GM23338 (cell line): Measurements from ENCODE around the gene PRPS2. TPM values are rescaled to one million over a fixed set of nuclear protein-coding genes. Genes with fewer than 3 reads are reported as not detected.

Source experiments
- ATAC-seq: fragments of 200-7000 bp; cut with Tn5 transposase; 3 replicates; pipeline ENCODE4 v1.9.1; 2020
- DNase-seq: peaks from one replicate; pipeline ENCODE4 v3.0.0-alpha.2; 2015; ENCODE audit warnings: low spot score
- H2AFZ ChIP-seq: fragments of 200-600 bp; sonication (generic); 2 replicates; pipeline ENCODE4 v1.8.0; 2016; ENCODE audit warnings: antibody characterized with exemption, mild to moderate bottlenecking, moderate library complexity
- H3F3A ChIP-seq: fragments of 200-600 bp; sonication (generic); replicated peaks from 2 replicates; pipeline ENCODE4 v1.8.0; 2017; ENCODE audit warnings: antibody characterized with exemption, mixed run types, low read depth
- H3K27ac ChIP-seq: fragments of 200-600 bp; sonication (generic); 2 replicates; pipeline ENCODE4 v1.6.1; 2016; ENCODE audit warnings: low read depth
- H3K27me3 ChIP-seq: fragments of 200-600 bp; sonication (generic); 2 replicates; pipeline ENCODE4 v1.8.0; 2016; ENCODE audit warnings: mild to moderate bottlenecking, mixed run types, moderate library complexity; ENCODE audit not compliant: insufficient read depth
- H3K36me3 ChIP-seq: fragments of 200-600 bp; sonication (generic); 2 replicates; pipeline ENCODE4 v1.8.0; 2016; ENCODE audit warnings: mild to moderate bottlenecking; ENCODE audit not compliant: insufficient read depth
- H3K4me1 ChIP-seq: fragments of 200-600 bp; sonication (generic); 2 replicates; pipeline ENCODE4 v1.8.0; 2016; ENCODE audit warnings: mild to moderate bottlenecking, moderate library complexity; ENCODE audit not compliant: insufficient read depth
- H3K4me2 ChIP-seq: fragments of 200-600 bp; sonication (generic); 2 replicates; pipeline ENCODE4 v1.7.1; 2017; ENCODE audit warnings: mixed run types
- H3K4me3 ChIP-seq: fragments of 200-600 bp; sonication (generic); 2 replicates; pipeline ENCODE4 v1.6.1; 2016; ENCODE audit warnings: mixed run types
- H3K79me2 ChIP-seq: fragments of 200-600 bp; sonication (generic); replicated peaks from 2 replicates; pipeline ENCODE4 v1.8.0; 2017; ENCODE audit warnings: mild to moderate bottlenecking; ENCODE audit not compliant: insufficient read depth
- H3K9me2 ChIP-seq: fragments of 200-600 bp; sonication (generic); 2 replicates; pipeline ENCODE4 v1.8.0; 2017; ENCODE audit not compliant: insufficient read depth
- H4K20me1 ChIP-seq: fragments of 200-600 bp; sonication (generic); replicated peaks from 2 replicates; pipeline ENCODE4 v1.8.0; 2017; ENCODE audit warnings: mild to moderate bottlenecking; ENCODE audit not compliant: insufficient read depth
- H3K27ac Mint-ChIP-seq: 2 replicates; pipeline ENCODE4 v1.8.0; 2020; ENCODE audit warnings: inconsistent platforms, mild to moderate bottlenecking, moderate library complexity, mixed read lengths
- H3K27me3 Mint-ChIP-seq: 3 replicates; pipeline ENCODE4 v1.8.0; 2022; ENCODE audit warnings: low read depth, mild to moderate bottlenecking, moderate library complexity, mixed read lengths, inconsistent platforms; ENCODE audit not compliant: insufficient read depth, poor library complexity
- H3K36me3 Mint-ChIP-seq: 3 replicates; pipeline ENCODE4 v1.8.0; 2021; ENCODE audit warnings: low read depth, mild to moderate bottlenecking, inconsistent platforms, moderate library complexity, mixed read lengths
- H3K4me1 Mint-ChIP-seq: 3 replicates; pipeline ENCODE4 v1.8.0; 2020; ENCODE audit warnings: mild to moderate bottlenecking, inconsistent platforms, mixed read lengths
- H3K4me3 Mint-ChIP-seq: 3 replicates; pipeline ENCODE4 v1.8.0; 2021; ENCODE audit warnings: moderate library complexity, mild to moderate bottlenecking, inconsistent platforms, mixed read lengths
- H3K9me3 Mint-ChIP-seq: 3 replicates; pipeline ENCODE4 v1.8.0; 2020; ENCODE audit warnings: moderate library complexity, mild to moderate bottlenecking, inconsistent platforms, mixed read lengths
- CREB1 ChIP-seq: fragments of 250-450 bp; sonication (Bioruptor Pico); IDR thresholded peaks from 2 replicates; pipeline ENCODE4 v1.5.0; 2020; ENCODE audit warnings: low read depth, mild to moderate bottlenecking, moderate library complexity
- CTCF ChIP-seq, 2 experiments: fragments of 200-600 bp in 1 of 2; sonication (generic) in 1 of 2; conservative IDR thresholded peaks; 2 replicates each; pipeline versions ENCODE4 v1.5.1 to v1.6.1; 2016 to 2017; ENCODE audit warnings: antibody characterized with exemption in 2 of 2, low read depth in 2 of 2, mild to moderate bottlenecking in 2 of 2, moderate library complexity in 1 of 2
- EZH2phosphoT487 ChIP-seq: fragments of 200-600 bp; sonication (generic); IDR thresholded peaks from one replicate; pipeline ENCODE4 v1.8.1; 2018; ENCODE audit warnings: antibody characterized with exemption; ENCODE audit not compliant: unreplicated experiment
- JUNB ChIP-seq: IDR thresholded peaks from one replicate; pipeline ENCODE4 v1.6.1; 2016; ENCODE audit warnings: antibody characterized with exemption; ENCODE audit not compliant: unreplicated experiment
- NANOG ChIP-seq: IDR thresholded peaks from 2 replicates; pipeline ENCODE4 v1.6.1; 2016; ENCODE audit warnings: antibody characterized with exemption, borderline replicate concordance
- STAT1 ChIP-seq: IDR thresholded peaks from one replicate; pipeline ENCODE4 v1.6.1; 2016; ENCODE audit warnings: antibody characterized with exemption; ENCODE audit not compliant: unreplicated experiment
- ZNF114 ChIP-seq: fragments of 250-450 bp; sonication (Bioruptor Pico); IDR thresholded peaks from 2 replicates; pipeline ENCODE4 v1.5.0; 2020; ENCODE audit warnings: mild to moderate bottlenecking, moderate library complexity
- ZNF331 ChIP-seq: fragments of 250-450 bp; sonication (Bioruptor Pico); IDR thresholded peaks from 2 replicates; pipeline ENCODE4 v1.5.0; 2020; ENCODE audit warnings: low read depth, mild to moderate bottlenecking, moderate library complexity
- ZNF462 ChIP-seq: fragments of 250-450 bp; sonication (Bioruptor Pico); IDR thresholded peaks from 2 replicates; pipeline ENCODE4 v1.5.0; 2020; ENCODE audit warnings: mild to moderate bottlenecking, moderate library complexity
- polyA plus RNA-seq: library from polyadenylated mRNA; unstranded; fragments of >200 nt; fragmentation: Nextera tagmentation; extraction: Ambion mirVana; gene quantifications from 2 replicates; pipeline ENCODE4 v1.2.1, GENCODE V29; 2016
- total RNA-seq: library from RNA; depleted of rRNA; stranded (reverse); fragments of >200 nt; shearing (Covaris generic); gene quantifications from 2 replicates; pipeline ENCODE4 v1.2.3, GENCODE V29; 2014
- TF ChIP-seq, protein P1 (sequence below): IDR thresholded peaks from one replicate; pipeline ENCODE4 v1.6.1; 2018; ENCODE audit warnings: antibody characterized with exemption; ENCODE audit not compliant: unreplicated experiment

Gene PRPS2
- total and polyA plus RNA-seq, 2 experiments from 2014 or later = 46.4 to 49.3 TPM

DNA sequence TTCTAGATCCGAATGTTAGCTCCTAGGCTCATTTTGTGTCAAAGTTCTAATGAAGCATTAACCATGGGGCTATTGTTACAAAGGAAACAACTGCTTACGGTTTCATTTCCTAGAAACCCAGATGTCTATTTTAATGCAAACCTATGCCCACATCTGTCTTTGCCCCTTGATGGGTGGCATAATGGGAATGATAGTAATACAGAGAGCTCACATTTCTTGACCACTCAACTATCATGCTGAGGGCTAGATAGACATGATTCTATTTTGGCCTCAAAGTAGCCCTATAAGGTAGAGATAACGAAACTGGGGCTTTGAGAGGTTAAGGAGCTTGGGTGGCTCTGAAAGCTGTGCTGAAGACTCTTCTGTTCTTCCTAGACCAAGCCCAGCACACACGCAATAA is 77.5 kb downstream of the PRPS2 start (continued):
- TF ChIP-seq, protein P1, sequence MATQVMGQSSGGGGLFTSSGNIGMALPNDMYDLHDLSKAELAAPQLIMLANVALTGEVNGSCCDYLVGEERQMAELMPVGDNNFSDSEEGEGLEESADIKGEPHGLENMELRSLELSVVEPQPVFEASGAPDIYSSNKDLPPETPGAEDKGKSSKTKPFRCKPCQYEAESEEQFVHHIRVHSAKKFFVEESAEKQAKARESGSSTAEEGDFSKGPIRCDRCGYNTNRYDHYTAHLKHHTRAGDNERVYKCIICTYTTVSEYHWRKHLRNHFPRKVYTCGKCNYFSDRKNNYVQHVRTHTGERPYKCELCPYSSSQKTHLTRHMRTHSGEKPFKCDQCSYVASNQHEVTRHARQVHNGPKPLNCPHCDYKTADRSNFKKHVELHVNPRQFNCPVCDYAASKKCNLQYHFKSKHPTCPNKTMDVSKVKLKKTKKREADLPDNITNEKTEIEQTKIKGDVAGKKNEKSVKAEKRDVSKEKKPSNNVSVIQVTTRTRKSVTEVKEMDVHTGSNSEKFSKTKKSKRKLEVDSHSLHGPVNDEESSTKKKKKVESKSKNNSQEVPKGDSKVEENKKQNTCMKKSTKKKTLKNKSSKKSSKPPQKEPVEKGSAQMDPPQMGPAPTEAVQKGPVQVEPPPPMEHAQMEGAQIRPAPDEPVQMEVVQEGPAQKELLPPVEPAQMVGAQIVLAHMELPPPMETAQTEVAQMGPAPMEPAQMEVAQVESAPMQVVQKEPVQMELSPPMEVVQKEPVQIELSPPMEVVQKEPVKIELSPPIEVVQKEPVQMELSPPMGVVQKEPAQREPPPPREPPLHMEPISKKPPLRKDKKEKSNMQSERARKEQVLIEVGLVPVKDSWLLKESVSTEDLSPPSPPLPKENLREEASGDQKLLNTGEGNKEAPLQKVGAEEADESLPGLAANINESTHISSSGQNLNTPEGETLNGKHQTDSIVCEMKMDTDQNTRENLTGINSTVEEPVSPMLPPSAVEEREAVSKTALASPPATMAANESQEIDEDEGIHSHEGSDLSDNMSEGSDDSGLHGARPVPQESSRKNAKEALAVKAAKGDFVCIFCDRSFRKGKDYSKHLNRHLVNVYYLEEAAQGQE = no peak
- TF ChIP-seq STAT1 (no peak), ZNF114 (CRISPR knock-in tag) (no peak), CREB1 (CRISPR knock-in tag) (no peak), EZH2phosphoT487 (no peak)

DNA sequence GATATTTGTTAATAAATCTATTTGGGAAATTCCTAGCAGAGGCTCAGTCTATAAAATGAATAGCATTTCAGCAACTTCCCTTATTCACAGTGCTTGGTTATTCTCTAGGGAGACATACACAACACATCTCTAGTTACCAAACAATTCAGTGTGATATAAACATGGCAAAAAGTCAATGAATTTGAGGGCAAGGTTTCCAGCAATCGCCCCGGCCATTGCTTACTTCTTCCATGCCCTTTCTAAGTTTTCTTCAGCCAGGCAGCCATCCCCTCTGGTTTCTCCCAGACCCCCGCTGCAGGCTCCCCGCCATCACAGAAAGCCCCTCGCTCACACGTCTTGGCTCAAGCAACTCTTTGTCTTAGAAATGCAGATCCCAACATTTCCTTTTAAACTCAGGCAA is 80.0 kb downstream of the PRPS2 start:
- H3K27ac ChIP-seq = no peak overlapping the region
- H3K4me1 Mint-ChIP-seq = peaks cover 16% of the 10 kb centered on the region; the same call in 2 of the 3 replicates
- H3K4me2 ChIP-seq = no peak overlapping the region
- peaks cover 2% of the 10 kb centered on the region for H3K27me3 Mint-ChIP-seq
- H3F3A ChIP-seq = no peaks in the 10 kb centered on the region
- no peaks in the 10 kb centered on the region for H4K20me1 ChIP-seq
- H3K4me1 ChIP-seq = no peaks in the 10 kb centered on the region
- H3K79me2 ChIP-seq = no peaks in the 10 kb centered on the region
- no peaks in the 10 kb centered on the region for H3K36me3 Mint-ChIP-seq
- H2AFZ ChIP-seq = peak overlapping the region; percentile 18; the same call in 1 of the 2 replicates
- no peaks in the 10 kb centered on the region for H3K36me3 ChIP-seq
- no peak for DNase-seq
- no peaks in the 10 kb centered on the region for H3K9me2 ChIP-seq
- H3K4me3 ChIP-seq = no peak overlapping the region
- H3K9me3 Mint-ChIP-seq = no peaks in the 10 kb centered on the region; the same call in 2 of the 3 replicates
- no peak for ATAC-seq
- no peaks in the 10 kb centered on the region for H3K27me3 ChIP-seq
- no peak overlapping the region for H3K27ac Mint-ChIP-seq
- H3K4me3 Mint-ChIP-seq = no peak overlapping the region
- TF ChIP-seq ZNF462 (CRISPR knock-in tag) (no peak), NANOG (no peak), EZH2phosphoT487 (no peak), CTCF (conservative IDR thresholded peaks at IDR 0.05; ENCODE audit: low read depth in 2 of 2) (no peak), JUNB (no peak), STAT1 (no peak), ZNF114 (CRISPR knock-in tag) (no peak), ZNF331 (CRISPR knock-in tag) (no peak)
- TF ChIP-seq, protein P1 = no peak
